ENCODE data around the gene RASA3.

The RASA3 gene

GRCh38 chr13:114072421-114072820, 60.0 kb downstream of the RASA3 start:
- H3K4me3 ChIP-seq (ENCODE audit: low read depth, low read length): no peak overlapping the region
- TF ChIP-seq CTCF (IDR thresholded peaks at IDR 0.05; ENCODE audit: low read depth, low read length, missing control alignments): no peak
- DNase-seq (ENCODE audit: low read depth): no peak

GRCh38 chr13:114071991-114072390, 60.4 kb downstream of the RASA3 start:
- no peak for TF ChIP-seq CTCF (IDR thresholded peaks at IDR 0.05; ENCODE audit: low read depth, low read length, missing control alignments)
- DNase-seq (ENCODE audit: low read depth): no peak
- no peak overlapping the region for H3K4me3 ChIP-seq (ENCODE audit: low read depth, low read length)

GRCh38 chr13:114071410-114071809, 61.0 kb downstream of the RASA3 start:
- no peak overlapping the region for H3K4me3 ChIP-seq (ENCODE audit: low read depth, low read length)
- no peak for DNase-seq (ENCODE audit: low read depth)
- TF ChIP-seq CTCF (IDR thresholded peaks at IDR 0.05; ENCODE audit: low read depth, low read length, missing control alignments): no peak

- no peak for DNase-seq (ENCODE audit: low read depth)
Measured at GRCh38 chr13:114070098-114070799, 62.2 kb downstream of the RASA3 start.

GRCh38 chr13:114069376-114070097, 62.9 kb downstream of the RASA3 start:
- H3K4me3 ChIP-seq (ENCODE audit: low read depth, low read length): no peak overlapping the region
- TF ChIP-seq CTCF (IDR thresholded peaks at IDR 0.05; ENCODE audit: low read depth, low read length, missing control alignments): no peak
- no peak for DNase-seq (ENCODE audit: low read depth)

More at GRCh38 chr13:114070098-114070799, 62.2 kb downstream of the RASA3 start:
- no peak overlapping the region for H3K4me3 ChIP-seq (ENCODE audit: low read depth, low read length)
- TF ChIP-seq CTCF (IDR thresholded peaks at IDR 0.05; ENCODE audit: low read depth, low read length, missing control alignments): no peak

- no peak for DNase-seq (ENCODE audit: low read depth)
- no peak overlapping the region for H3K4me3 ChIP-seq (ENCODE audit: low read depth, low read length)
- no peak for TF ChIP-seq CTCF (IDR thresholded peaks at IDR 0.05; ENCODE audit: low read depth, low read length, missing control alignments)
Measured at GRCh38 chr13:114068656-114069318, 63.6 kb downstream of the RASA3 start.
